Body of pancreas (tissue), 4 donors: ENCODE results near the gene ZNF335. TPM values are rescaled to one million over a fixed set of nuclear protein-coding genes. Genes with fewer than 3 reads are reported as not detected.

Source experiments
- ATAC-seq: fragments of 150-250 bp; one replicate; pipeline ENCODE4 v1.9.1; 2016
- DNase-seq, 4 donors: peaks; one replicate each; pipeline ENCODE4 v3.0.0-alpha.2; 2019
- H3K27ac ChIP-seq, 4 donors: fragments of 200-600 bp; sonication (generic); 1 replicate in 3 of 4; 2 replicates in 1 of 4; pipeline versions ENCODE4 v1.5.1 to v1.6.1; 2016 to 2019; ENCODE audit warnings: mild to moderate bottlenecking in 1 of 4, mixed read lengths in 1 of 4, moderate library complexity in 1 of 4
- H3K27me3 ChIP-seq, 2 donors: fragments of 200-600 bp; sonication (generic); one replicate each; pipeline ENCODE4 v1.6.0; 2016; ENCODE audit warnings: mild to moderate bottlenecking in 1 of 2
- H3K36me3 ChIP-seq, 2 donors: fragments of 200-600 bp; sonication (generic); replicated peaks in 1 of 2; 2 replicates each; pipeline ENCODE4 v1.5.1; 2016; ENCODE audit warnings: low read depth in 2 of 2; ENCODE audit not compliant: insufficient read depth in 1 of 2
- H3K4me1 ChIP-seq: fragments of 200-600 bp; sonication (generic); one replicate; pipeline ENCODE4 v1.6.0; 2016
- H3K4me3 ChIP-seq, 2 donors: fragments of 200-600 bp; sonication (generic); 1 replicate in 1 of 2; 2 replicates in 1 of 2; pipeline ENCODE4 v1.5.1; 2016 to 2019
- H3K9me3 ChIP-seq, 3 donors: fragments of 200-600 bp; sonication (generic); 1 replicate in 2 of 3; 2 replicates in 1 of 3; pipeline ENCODE4 v1.5.1; 2016
- POLR2A ChIP-seq, 3 donors: fragments of 450-650 bp; IDR thresholded peaks; one replicate each; pipeline ENCODE4 v1.6.1; 2016; ENCODE audit warnings: antibody characterized with exemption in 3 of 3, mild to moderate bottlenecking in 2 of 3
- WGBS, 2 donors: methylation state at CpG; one replicate each; pipeline ENCODE4 v1.1.5; 2017; 5-methylcytosine and 5-hydroxymethylcytosine counted together
- intact Hi-C: fragments of 100-400 bp; cut with DNase I; formaldehyde crosslinking; loops from one replicate; pipeline ENCODE4 v1.15.1; 2023
- total RNA-seq, 2 donors: library from RNA; depleted of rRNA; stranded (reverse); fragments of >200 nt; gene quantifications; one replicate each; pipeline ENCODE4 v1.1.0, GENCODE V29; 2016
- TF ChIP-seq, protein P1 (sequence below), 7 experiments: fragments of 450-650 bp in 4 of 7; fragments of 200-600 bp in 3 of 7; sonication (generic) in 3 of 7; IDR thresholded peaks; one replicate each; pipeline ENCODE4 v1.5.1; 2016 to 2019; ENCODE audit warnings: antibody characterized with exemption in 7 of 7

The ZNF335 gene
- total RNA-seq, 2 donors from 2014 or later: 21.8 to 41.9 TPM

DNA sequence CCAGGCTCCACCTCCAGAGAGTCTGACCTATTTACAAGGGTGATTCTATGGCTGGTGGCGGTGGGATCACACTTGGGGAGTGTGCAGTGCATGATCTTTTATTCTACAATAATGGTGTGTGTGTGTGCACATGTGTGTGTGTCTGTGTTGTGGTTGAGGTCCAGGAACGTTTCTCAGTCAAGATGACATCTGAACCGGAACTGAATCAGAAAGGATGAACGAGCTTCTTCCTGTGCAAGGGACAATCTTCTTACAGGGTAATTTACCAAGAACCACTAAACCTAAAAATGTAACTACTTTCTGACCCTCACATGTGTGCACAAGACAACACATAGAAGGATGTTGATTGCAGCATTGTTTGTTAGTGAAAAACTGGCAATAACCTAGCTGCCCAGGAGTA lies 45.3 kb upstream of the ZNF335 start:
- TF ChIP-seq, protein P1, sequence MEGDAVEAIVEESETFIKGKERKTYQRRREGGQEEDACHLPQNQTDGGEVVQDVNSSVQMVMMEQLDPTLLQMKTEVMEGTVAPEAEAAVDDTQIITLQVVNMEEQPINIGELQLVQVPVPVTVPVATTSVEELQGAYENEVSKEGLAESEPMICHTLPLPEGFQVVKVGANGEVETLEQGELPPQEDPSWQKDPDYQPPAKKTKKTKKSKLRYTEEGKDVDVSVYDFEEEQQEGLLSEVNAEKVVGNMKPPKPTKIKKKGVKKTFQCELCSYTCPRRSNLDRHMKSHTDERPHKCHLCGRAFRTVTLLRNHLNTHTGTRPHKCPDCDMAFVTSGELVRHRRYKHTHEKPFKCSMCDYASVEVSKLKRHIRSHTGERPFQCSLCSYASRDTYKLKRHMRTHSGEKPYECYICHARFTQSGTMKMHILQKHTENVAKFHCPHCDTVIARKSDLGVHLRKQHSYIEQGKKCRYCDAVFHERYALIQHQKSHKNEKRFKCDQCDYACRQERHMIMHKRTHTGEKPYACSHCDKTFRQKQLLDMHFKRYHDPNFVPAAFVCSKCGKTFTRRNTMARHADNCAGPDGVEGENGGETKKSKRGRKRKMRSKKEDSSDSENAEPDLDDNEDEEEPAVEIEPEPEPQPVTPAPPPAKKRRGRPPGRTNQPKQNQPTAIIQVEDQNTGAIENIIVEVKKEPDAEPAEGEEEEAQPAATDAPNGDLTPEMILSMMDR (IDR thresholded peaks at IDR 0.05): no peak
- TF ChIP-seq POLR2A (IDR thresholded peaks at IDR 0.05): no peak
- Histone ChIP-seq H3K4me1 (peaks cover 24% of the 10 kb centered on the region), H3K9me3 (no peaks in the 10 kb centered on the region), H3K27ac (no peak overlapping the region), H3K36me3 (no peaks in the 10 kb centered on the region), H3K27me3 (peaks cover 0 to 16% of the 10 kb centered on the region in 2 donors), H3K4me3 (no peak overlapping the region)
- intact Hi-C loops: loop anchor here (10.0 kb wide), 1 partner anchor 158 kb away; no protein-coding TSS in a partner anchor
- no peak for DNase-seq
- 65 to 67% methylated on average over 4 of the region's 4 CpGs for WGBS, 2 donors
- ATAC-seq: no peak

DNA sequence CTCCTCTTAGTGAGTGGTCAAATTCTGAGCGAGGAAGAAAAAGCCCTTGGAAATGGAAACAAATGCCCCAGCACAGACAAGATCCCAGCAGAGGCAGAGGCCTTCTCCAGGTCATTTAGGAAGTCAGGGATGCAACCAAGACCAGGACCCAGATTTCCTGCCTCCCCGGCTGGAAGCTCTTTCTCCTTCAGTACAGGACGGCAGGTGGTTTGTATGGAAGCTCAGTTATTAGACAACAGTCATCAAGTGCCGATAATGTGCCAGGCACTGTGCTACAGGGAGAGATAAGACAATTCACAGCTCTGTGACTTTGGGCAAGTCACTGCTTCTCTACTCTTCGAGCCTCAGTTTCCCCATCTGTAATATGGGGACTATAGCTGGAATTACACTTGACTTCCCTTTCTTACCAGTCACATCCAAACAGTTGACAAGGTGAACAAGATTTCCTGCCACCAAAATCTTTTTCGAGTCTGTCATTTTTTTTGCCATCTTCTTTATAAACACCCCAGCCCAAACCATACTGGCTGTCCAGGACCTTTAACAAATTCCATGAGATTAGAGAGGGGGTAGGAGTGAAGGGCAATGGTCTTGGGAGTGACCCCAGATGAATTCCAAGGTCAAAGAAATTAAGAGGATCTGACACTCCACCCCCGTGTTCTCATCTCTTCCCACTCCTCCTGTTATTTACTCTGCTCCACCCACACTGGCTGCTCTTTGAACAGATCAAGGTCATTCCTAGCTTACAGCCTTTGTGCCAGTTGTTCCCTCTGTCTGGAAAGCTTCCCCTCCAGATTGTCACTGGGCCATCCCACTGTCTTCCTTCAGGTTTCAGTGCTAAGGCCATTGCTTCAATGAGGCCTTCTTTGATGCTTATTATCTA lies 42.8 kb upstream of the ZNF335 start:
- TF ChIP-seq, protein P1 (IDR thresholded peaks at IDR 0.05): no peak
- TF ChIP-seq POLR2A (IDR thresholded peaks at IDR 0.05): no peak
- Histone ChIP-seq H3K4me1 (peaks cover 18% of the 10 kb centered on the region), H3K36me3 (no peaks in the 10 kb centered on the region), H3K27ac (no peak overlapping the region), H3K4me3 (no peak overlapping the region), H3K27me3 (peaks cover 0 to 35% of the 10 kb centered on the region in 2 donors), H3K9me3 (no peaks in the 10 kb centered on the region)
- no peak for ATAC-seq
- intact Hi-C loops: loop anchor here (10.0 kb wide), 1 partner anchor 160 kb away; no protein-coding TSS in a partner anchor
- no peak for DNase-seq
- 47 to 59% methylated on average over 7 of the region's 7 CpGs for WGBS, 2 donors

DNA sequence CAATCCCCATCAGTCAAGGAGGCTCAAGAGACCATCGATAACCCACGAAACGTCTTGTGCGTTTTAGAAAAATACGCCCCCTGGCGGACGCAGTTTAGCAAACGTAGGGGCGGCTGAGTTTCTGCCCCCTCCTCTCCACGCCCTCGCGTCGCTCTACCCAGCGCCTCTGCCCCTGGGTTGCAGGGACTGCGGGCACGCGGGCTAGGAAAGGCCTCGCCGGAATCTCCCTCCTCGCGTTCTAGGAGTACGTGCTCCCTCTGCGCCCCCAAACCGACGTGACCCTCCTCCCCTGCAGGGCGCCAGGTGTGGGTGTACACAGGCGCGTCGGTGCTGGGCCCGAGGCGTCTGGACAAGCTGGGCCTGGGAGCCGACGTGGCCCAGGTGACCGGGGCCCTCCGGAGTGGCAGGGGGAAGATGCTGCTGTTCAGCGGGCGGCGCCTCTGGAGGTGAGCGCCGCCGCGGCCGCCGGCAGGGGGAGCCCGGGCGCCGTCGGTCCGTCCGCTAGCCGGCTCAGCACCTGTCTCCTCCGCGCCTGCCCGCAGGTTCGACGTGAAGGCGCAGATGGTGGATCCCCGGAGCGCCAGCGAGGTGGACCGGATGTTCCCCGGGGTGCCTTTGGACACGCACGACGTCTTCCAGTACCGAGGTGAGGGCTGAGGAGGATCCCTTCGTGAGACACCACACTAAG lies 42.0 kb upstream of the ZNF335 start:
- H3K4me3 ChIP-seq: no peak overlapping the region

DNA sequence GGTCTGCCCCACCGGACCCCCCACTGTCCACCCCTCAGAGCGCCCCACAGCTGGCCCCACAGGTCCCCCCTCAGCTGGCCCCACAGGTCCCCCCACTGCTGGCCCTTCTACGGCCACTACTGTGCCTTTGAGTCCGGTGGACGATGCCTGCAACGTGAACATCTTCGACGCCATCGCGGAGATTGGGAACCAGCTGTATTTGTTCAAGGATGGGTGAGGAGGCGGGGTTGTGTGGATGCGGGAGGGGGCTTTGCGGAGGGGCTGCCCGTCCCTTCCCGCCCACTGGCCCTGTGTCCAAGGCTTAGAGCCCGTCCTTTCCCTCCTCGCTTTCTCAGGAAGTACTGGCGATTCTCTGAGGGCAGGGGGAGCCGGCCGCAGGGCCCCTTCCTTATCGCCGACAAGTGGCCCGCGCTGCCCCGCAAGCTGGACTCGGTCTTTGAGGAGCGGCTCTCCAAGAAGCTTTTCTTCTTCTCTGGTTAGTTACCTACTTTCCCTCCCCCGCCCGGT lies 41.4 kb upstream of the ZNF335 start:
- intact Hi-C loops: loop anchor here (10.0 kb wide), 1 partner anchor 161 kb away; no protein-coding TSS in a partner anchor
- Histone ChIP-seq H3K27me3 (peaks cover 0 to 35% of the 10 kb centered on the region in 2 donors), H3K4me3 (no peak overlapping the region), H3K9me3 (no peaks in the 10 kb centered on the region), H3K36me3 (no peaks in the 10 kb centered on the region), H3K27ac (no peak overlapping the region), H3K4me1 (peaks cover 18% of the 10 kb centered on the region)
- DNase-seq: no peak
- ATAC-seq: no peak
- TF ChIP-seq, protein P1 (IDR thresholded peaks at IDR 0.05): no peak
- WGBS, 2 donors: 7 to 8% methylated on average over 17 to 28 of the region's 29 CpGs

More for the DNA sequence above, 42.0 kb upstream of the ZNF335 start:
- H3K9me3 ChIP-seq: no peaks in the 10 kb centered on the region
- WGBS, 2 donors: 0 to 1% methylated on average over 10 to 49 of the region's 67 CpGs
- peaks cover 18% of the 10 kb centered on the region for H3K4me1 ChIP-seq
- peak; percentile 56 to 72 (median 61) for DNase-seq
- no peak overlapping the region for H3K27ac ChIP-seq
- H3K27me3 ChIP-seq: peaks cover 0 to 35% of the 10 kb centered on the region in 2 donors
- H3K36me3 ChIP-seq: no peaks in the 10 kb centered on the region
- TF ChIP-seq, protein P1 (IDR thresholded peaks at IDR 0.05): peak; percentile 51 to 81 (median 63)
- TF ChIP-seq POLR2A (IDR thresholded peaks at IDR 0.05): no peak
- peak; percentile 82 for ATAC-seq
- intact Hi-C loops: loop anchor here (10.0 kb wide), 1 partner anchor 161 kb away; no protein-coding TSS in a partner anchor
